ENCODE data around the gene WWOX. TPM values are rescaled to one million over a fixed set of nuclear protein-coding genes. Genes with fewer than 3 reads are reported as not detected.

WWOX gene
- total and polyA plus RNA-seq, 10 donors = 5.9 to 90.3 (median 26.4) TPM

DNA sequence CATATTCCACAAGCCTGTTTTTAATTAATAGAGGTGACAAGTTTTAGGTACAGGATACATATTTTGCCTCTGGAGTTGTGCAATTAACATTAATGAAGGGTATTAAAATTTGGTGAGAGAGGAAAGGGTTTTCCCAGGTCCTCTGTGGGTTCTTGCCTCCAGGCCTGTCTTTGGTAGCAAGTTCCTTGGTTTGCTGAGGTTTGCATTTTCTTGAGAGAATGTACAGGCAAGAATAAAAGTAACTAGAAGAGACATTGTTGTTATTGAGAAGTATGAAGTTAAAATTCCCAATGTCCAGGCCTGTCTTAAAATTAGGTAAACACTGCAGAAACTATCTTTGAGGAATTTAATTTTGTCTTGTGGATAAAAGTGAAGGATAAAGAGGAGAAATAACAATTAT lies 316.9 kb downstream of the WWOX start:
- Histone ChIP-seq H3K9me3 (peaks cover 0 to 29% (median 24%) of the 10 kb centered on the region in 8 donors), H3K27me3 (replicated peaks in 1 of 7) (no peaks in the 10 kb centered on the region), H3K27ac (no peak overlapping the region), H3K36me3 (no peaks in the 10 kb centered on the region), H3K4me1 (no peaks in the 10 kb centered on the region), H3K4me3 (no peak overlapping the region)
- no peak for DNase-seq
- intact Hi-C loops (cut with DNase I; ENCODE audit: low total_unique reads) = no loop called here
- TF ChIP-seq POLR2AphosphoS5 (IDR thresholded peaks at IDR 0.05) (no peak), POLR2A (IDR thresholded peaks at IDR 0.05) (no peak)
- TF ChIP-seq, protein P1, sequence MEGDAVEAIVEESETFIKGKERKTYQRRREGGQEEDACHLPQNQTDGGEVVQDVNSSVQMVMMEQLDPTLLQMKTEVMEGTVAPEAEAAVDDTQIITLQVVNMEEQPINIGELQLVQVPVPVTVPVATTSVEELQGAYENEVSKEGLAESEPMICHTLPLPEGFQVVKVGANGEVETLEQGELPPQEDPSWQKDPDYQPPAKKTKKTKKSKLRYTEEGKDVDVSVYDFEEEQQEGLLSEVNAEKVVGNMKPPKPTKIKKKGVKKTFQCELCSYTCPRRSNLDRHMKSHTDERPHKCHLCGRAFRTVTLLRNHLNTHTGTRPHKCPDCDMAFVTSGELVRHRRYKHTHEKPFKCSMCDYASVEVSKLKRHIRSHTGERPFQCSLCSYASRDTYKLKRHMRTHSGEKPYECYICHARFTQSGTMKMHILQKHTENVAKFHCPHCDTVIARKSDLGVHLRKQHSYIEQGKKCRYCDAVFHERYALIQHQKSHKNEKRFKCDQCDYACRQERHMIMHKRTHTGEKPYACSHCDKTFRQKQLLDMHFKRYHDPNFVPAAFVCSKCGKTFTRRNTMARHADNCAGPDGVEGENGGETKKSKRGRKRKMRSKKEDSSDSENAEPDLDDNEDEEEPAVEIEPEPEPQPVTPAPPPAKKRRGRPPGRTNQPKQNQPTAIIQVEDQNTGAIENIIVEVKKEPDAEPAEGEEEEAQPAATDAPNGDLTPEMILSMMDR (IDR thresholded peaks at IDR 0.05 in 8 of 11, conservative IDR thresholded peaks at IDR 0.05 in 3 of 11) = no peak

DNA sequence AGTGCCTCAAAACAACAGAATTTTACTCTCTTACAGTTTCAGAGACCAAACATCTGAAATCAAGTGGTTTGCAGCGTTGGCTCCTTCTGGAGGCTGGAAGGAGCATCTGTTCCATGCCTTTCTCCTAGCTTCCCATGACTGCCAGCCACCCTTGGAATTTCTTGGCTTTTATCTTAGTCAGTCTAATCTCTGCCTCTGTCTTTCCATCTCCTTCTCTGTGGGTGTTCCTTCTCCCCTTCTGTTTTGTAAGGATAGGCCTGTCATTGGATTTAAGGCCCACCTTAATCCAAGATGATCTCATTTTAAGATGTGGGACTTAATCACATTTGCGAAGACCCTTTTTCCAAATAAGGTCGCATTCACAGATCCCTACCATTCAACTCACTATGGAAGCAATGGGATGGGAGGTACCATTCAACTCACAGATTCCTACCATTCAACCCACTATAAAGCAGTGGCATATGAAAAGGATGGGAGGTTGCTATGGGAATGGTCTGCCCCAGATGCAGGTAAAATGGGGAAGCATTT lies 321.8 kb downstream of the WWOX start:
- 86 to 95% (median 91%) methylated on average over 3 of the region's 3 CpGs for WGBS, 5 donors
- H3K36me3 ChIP-seq = peaks cover 0 to 12% (median 0%) of the 10 kb centered on the region in 6 donors
- H3K9me3 ChIP-seq = no peaks in the 10 kb centered on the region
- intact Hi-C loops (cut with DNase I; ENCODE audit: low total_unique reads) = no loop called here
- no peak overlapping the region for H3K27ac ChIP-seq
- TF ChIP-seq POLR2A (IDR thresholded peaks at IDR 0.05) = no peak
- TF ChIP-seq POLR2AphosphoS5 (IDR thresholded peaks at IDR 0.05) = no peak
- TF ChIP-seq, protein P1 (IDR thresholded peaks at IDR 0.05 in 8 of 11, conservative IDR thresholded peaks at IDR 0.05 in 3 of 11) = no peak
- no peaks in the 10 kb centered on the region for H3K4me1 ChIP-seq
- H3K4me3 ChIP-seq = no peak overlapping the region
- no peaks in the 10 kb centered on the region for H3K27me3 ChIP-seq (replicated peaks in 1 of 7)
- DNase-seq = no peak

DNA sequence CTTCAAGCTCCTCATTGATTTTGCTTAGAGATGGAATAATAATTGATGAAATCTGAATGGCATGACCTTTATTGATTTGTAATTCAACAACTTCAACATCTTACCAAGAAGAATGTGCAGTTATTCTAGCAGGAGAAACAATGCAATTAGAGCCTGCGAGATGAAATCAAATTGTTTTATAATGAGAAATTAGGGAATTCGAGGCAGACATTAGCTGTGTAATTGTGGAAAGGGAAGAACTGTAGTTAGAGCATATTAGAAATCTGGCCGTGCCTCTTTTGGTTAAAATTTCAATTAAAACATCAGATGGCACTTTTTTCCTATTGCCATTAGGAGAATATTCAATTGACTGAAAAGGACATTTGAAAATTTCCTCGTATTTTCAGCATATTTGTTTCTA lies 325.8 kb downstream of the WWOX start:
- Histone ChIP-seq H3K36me3 (peaks cover 0 to 17% (median 0%) of the 10 kb centered on the region in 6 donors), H3K27me3 (replicated peaks in 1 of 7) (no peaks in the 10 kb centered on the region), H3K27ac (no peak overlapping the region), H3K4me3 (no peak overlapping the region), H3K4me1 (peaks cover 0 to 5% (median 0%) of the 10 kb centered on the region in 6 donors), H3K9me3 (no peaks in the 10 kb centered on the region)
- TF ChIP-seq POLR2AphosphoS5 (IDR thresholded peaks at IDR 0.05) (no peak), POLR2A (IDR thresholded peaks at IDR 0.05) (no peak)
- TF ChIP-seq, protein P1 (IDR thresholded peaks at IDR 0.05 in 8 of 11, conservative IDR thresholded peaks at IDR 0.05 in 3 of 11) = no peak
- intact Hi-C loops (cut with DNase I; ENCODE audit: low total_unique reads) = no loop called here
- DNase-seq = no peak
- 89 to 96% (median 93%) methylated on average over 4 of the region's 4 CpGs for WGBS, 5 donors

DNA sequence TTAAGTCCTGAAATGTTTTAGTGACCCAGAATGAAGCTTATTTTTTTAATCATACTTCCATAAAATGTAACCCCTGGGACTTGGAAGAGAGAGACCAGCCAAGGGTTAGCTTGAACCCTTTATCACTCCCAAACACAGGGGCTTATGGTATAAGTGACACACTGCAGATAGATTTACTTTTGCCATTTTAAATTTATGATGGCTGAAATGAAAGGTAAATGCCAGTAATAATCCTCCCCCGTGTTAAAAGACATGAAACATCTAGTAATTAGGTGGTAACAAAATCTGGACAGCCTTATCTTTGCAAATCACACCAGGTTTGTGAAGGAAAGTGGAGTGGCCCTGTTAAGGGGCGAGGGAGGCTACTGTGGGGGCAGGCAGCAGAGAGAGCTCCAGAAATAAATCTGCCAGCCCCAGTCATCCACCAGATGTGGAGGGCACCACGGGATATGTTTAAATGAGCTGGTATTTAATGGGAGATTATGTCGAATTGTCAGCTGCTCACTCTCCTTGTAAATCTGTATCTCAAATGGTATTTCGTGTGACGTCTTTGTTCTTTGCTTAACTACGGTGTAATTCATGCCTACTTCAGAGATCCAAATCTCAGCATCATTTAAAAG lies 326.5 kb downstream of the WWOX start:
- Histone ChIP-seq H3K9me3 (no peaks in the 10 kb centered on the region), H3K36me3 (peaks cover 0 to 19% (median 0%) of the 10 kb centered on the region in 6 donors), H3K27me3 (replicated peaks in 1 of 7) (no peaks in the 10 kb centered on the region), H3K4me3 (no peak overlapping the region), H3K27ac (no peak overlapping the region), H3K4me1 (peaks cover 0 to 5% (median 0%) of the 10 kb centered on the region in 6 donors)
- intact Hi-C loops (cut with DNase I; ENCODE audit: low total_unique reads) = no loop called here
- 87 to 91% (median 90%) methylated on average over 7 of the region's 7 CpGs for WGBS, 5 donors
- DNase-seq = no peak
- no peak for TF ChIP-seq POLR2A (IDR thresholded peaks at IDR 0.05)
- TF ChIP-seq POLR2AphosphoS5 (IDR thresholded peaks at IDR 0.05) = no peak
- TF ChIP-seq, protein P1 (IDR thresholded peaks at IDR 0.05 in 8 of 11, conservative IDR thresholded peaks at IDR 0.05 in 3 of 11) = no peak
